Colon (tissue), 2 donors: Measurements from ENCODE around the gene ELOVL3.
"Not testable (repeated sequence)": the region's sequence is repeated elsewhere in the genome, so short reads cannot be mapped to it uniquely, and the experiment has no call there.

Experiments
- FAIRE-seq: peaks from 2 replicates; lab custom pipeline; 2012; peaks lifted over from hg19 to GRCh38; lab: Jason Lieb, UNC
- donor health status: control.
- donor health status: control.

The ELOVL3 gene

GRCh38 chr10:102227050-102227449 is 951 bp downstream of the ELOVL3 start:
- FAIRE-seq: no peak

GRCh38 chr10:102229810-102230263 is 3.7 kb downstream of the ELOVL3 start:
- no peak for FAIRE-seq

GRCh38 chr10:102230264-102230860 is 4.3 kb downstream of the ELOVL3 start:
- FAIRE-seq: no peak

- no peak for FAIRE-seq
These were observed 4.8 kb downstream of the ELOVL3 start for GRCh38 chr10:102230861-102231356.

- no peak for FAIRE-seq
These were observed 5.5 kb downstream of the ELOVL3 start for GRCh38 chr10:102231357-102232318.

GRCh38 chr10:102233997-102234396 is 7.9 kb downstream of the ELOVL3 start:
- no peak for FAIRE-seq

- FAIRE-seq: no peak
These were observed 8.9 kb downstream of the ELOVL3 start for GRCh38 chr10:102234888-102235597.

- no peak for FAIRE-seq
These were observed 9.5 kb downstream of the ELOVL3 start for GRCh38 chr10:102235598-102235920.

GRCh38 chr10:102236006-102236405 is 9.9 kb downstream of the ELOVL3 start:
- no peak for FAIRE-seq

- FAIRE-seq: no peak
These were observed 11.7 kb downstream of the ELOVL3 start for GRCh38 chr10:102237711-102238252.

GRCh38 chr10:102240467-102241031 is 14.4 kb downstream of the ELOVL3 start:
- no peak for FAIRE-seq

- FAIRE-seq: no peak
These were observed 14.9 kb downstream of the ELOVL3 start for GRCh38 chr10:102241032-102241443.

- FAIRE-seq: no peak
These were observed 15.5 kb downstream of the ELOVL3 start, which contains the start of gene PITX3 for GRCh38 chr10:102241444-102242117. Gene PITX3 (minus strand): TSS chr10:102241512. CDS start chr10:102232080, 9,432 bp downstream.

GRCh38 chr10:102242118-102242485 is 16.0 kb downstream of the ELOVL3 start:
- FAIRE-seq: no peak

GRCh38 chr10:102243309-102243708 is 17.2 kb downstream of the ELOVL3 start:
- FAIRE-seq: no peak

- FAIRE-seq: peak; percentile 97
These were observed 19.2 kb downstream of the ELOVL3 start, which contains the start of gene GBF1 for GRCh38 chr10:102245082-102245931. Gene GBF1 (plus strand): TSS chr10:102245532. CDS start chr10:102258939, 13,407 bp downstream.

GRCh38 chr10:102245932-102246251 is 19.8 kb downstream of the ELOVL3 start:
- FAIRE-seq: no peak

- FAIRE-seq: no peak
These were observed 20.2 kb downstream of the ELOVL3 start for GRCh38 chr10:102246261-102246660.

- FAIRE-seq: no peak
These were observed 21.6 kb downstream of the ELOVL3 start for GRCh38 chr10:102247734-102248133.

- FAIRE-seq: not testable (repeated sequence)
These were observed 26.4 kb downstream of the ELOVL3 start for GRCh38 chr10:102252508-102252907.
